ENCODE results near the gene ANKRD44. TPM values are rescaled to one million over a fixed set of nuclear protein-coding genes. Genes with fewer than 3 reads are reported as not detected.

Gene ANKRD44
- total RNA-seq, 2 donors from 2014 or later = 57.8 to 93.4 TPM

GRCh38 chr2:196980473-196980872 lies 330.1 kb downstream of the ANKRD44 start:
- DNase-seq (ENCODE audit: low spot score) (no peak), ATAC-seq (ENCODE audit: insufficient number of reproducible peaks, low FRiP score, low read depth) (no peak)
- H3K4me3 ChIP-seq = no peak overlapping the region
- no peak overlapping the region for H3K27ac ChIP-seq
- no peaks in the 10 kb centered on the region for H3K4me1 ChIP-seq (ENCODE audit: control insufficient read depth in 1 of 2, low read depth in 2 of 2)
- H3K36me3 ChIP-seq = no peaks in the 10 kb centered on the region
- TF ChIP-seq, protein P1, sequence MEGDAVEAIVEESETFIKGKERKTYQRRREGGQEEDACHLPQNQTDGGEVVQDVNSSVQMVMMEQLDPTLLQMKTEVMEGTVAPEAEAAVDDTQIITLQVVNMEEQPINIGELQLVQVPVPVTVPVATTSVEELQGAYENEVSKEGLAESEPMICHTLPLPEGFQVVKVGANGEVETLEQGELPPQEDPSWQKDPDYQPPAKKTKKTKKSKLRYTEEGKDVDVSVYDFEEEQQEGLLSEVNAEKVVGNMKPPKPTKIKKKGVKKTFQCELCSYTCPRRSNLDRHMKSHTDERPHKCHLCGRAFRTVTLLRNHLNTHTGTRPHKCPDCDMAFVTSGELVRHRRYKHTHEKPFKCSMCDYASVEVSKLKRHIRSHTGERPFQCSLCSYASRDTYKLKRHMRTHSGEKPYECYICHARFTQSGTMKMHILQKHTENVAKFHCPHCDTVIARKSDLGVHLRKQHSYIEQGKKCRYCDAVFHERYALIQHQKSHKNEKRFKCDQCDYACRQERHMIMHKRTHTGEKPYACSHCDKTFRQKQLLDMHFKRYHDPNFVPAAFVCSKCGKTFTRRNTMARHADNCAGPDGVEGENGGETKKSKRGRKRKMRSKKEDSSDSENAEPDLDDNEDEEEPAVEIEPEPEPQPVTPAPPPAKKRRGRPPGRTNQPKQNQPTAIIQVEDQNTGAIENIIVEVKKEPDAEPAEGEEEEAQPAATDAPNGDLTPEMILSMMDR (IDR thresholded peaks at IDR 0.05) = no peak
- no peaks in the 10 kb centered on the region for H3K9me3 ChIP-seq
- no peaks in the 10 kb centered on the region for H3K27me3 ChIP-seq (replicated peaks; ENCODE audit: insufficient read depth)

DNA sequence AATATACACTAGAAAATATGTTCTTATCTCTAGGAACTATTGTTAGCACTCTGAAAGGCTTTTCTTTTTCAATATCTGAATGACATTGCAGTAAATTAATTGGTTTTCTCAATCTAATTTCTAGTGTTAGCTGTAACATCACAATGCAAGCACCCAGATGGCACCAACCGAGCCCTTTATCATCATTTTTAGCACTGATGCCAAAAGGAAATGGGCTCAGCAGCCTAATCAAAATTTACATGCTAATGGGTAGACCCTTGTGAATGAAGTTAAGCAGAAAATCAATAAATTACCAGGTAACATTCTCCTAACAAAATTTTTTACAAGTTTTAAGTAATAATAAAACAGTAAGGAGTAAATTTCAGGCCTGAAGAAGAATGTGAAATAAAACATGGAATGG lies 330.6 kb downstream of the ANKRD44 start:
- Histone ChIP-seq H3K9me3 (no peaks in the 10 kb centered on the region), H3K4me1 (ENCODE audit: control insufficient read depth in 1 of 2, low read depth in 2 of 2) (no peaks in the 10 kb centered on the region), H3K27me3 (replicated peaks; ENCODE audit: insufficient read depth) (no peaks in the 10 kb centered on the region), H3K27ac (no peak overlapping the region), H3K36me3 (no peaks in the 10 kb centered on the region), H3K4me3 (no peak overlapping the region)
- TF ChIP-seq, protein P1 (IDR thresholded peaks at IDR 0.05) = no peak
- ATAC-seq (ENCODE audit: insufficient number of reproducible peaks, low FRiP score, low read depth) = no peak
- DNase-seq (ENCODE audit: low spot score) = no peak

DNA sequence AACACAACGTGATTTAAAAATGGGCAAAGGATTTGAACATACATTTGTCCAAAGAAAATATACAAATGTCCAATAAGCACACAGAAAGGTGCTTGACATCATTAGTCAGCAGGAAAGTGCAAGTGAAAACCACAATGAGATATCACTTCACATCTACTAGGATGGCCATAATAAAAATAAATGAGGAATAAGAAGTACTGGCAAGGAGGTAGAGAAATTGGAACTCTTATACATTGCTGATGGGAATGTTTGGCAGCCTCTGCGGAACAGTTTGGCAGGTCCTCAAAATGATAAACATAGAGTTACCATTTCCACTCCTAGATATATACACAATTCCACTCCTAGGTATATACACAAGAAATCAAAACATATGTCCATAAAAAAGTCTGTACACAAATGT lies 333.1 kb downstream of the ANKRD44 start:
- no peak for DNase-seq (ENCODE audit: low spot score)
- no peak for ATAC-seq (ENCODE audit: insufficient number of reproducible peaks, low FRiP score, low read depth)
- no peak overlapping the region for H3K4me3 ChIP-seq
- H3K4me1 ChIP-seq (ENCODE audit: control insufficient read depth in 1 of 2, low read depth in 2 of 2) = no peaks in the 10 kb centered on the region
- TF ChIP-seq, protein P1 (IDR thresholded peaks at IDR 0.05) = no peak
- no peak overlapping the region for H3K27ac ChIP-seq
- H3K9me3 ChIP-seq = no peaks in the 10 kb centered on the region
- H3K36me3 ChIP-seq = no peaks in the 10 kb centered on the region
- H3K27me3 ChIP-seq (replicated peaks; ENCODE audit: insufficient read depth) = no peaks in the 10 kb centered on the region

GRCh38 chr2:196974970-196975369 lies 335.6 kb downstream of the ANKRD44 start:
- no peak overlapping the region for H3K27ac ChIP-seq
- TF ChIP-seq, protein P1 (IDR thresholded peaks at IDR 0.05) = no peak
- ATAC-seq (ENCODE audit: insufficient number of reproducible peaks, low FRiP score, low read depth) (no peak), DNase-seq (ENCODE audit: low spot score) (no peak)
- H3K4me3 ChIP-seq = no peak overlapping the region
- H3K4me1 ChIP-seq (ENCODE audit: control insufficient read depth in 1 of 2, low read depth in 2 of 2) = no peaks in the 10 kb centered on the region
- H3K9me3 ChIP-seq = no peaks in the 10 kb centered on the region
- no peaks in the 10 kb centered on the region for H3K36me3 ChIP-seq
- H3K27me3 ChIP-seq (replicated peaks; ENCODE audit: insufficient read depth) = no peaks in the 10 kb centered on the region

- ATAC-seq (ENCODE audit: insufficient number of reproducible peaks, low FRiP score, low read depth) = no peak
- no peaks in the 10 kb centered on the region for H3K27me3 ChIP-seq (replicated peaks; ENCODE audit: insufficient read depth)
- no peaks in the 10 kb centered on the region for H3K9me3 ChIP-seq
- H3K36me3 ChIP-seq = no peaks in the 10 kb centered on the region
- TF ChIP-seq, protein P1 (IDR thresholded peaks at IDR 0.05) = no peak
- no peak for DNase-seq (ENCODE audit: low spot score)
- H3K4me1 ChIP-seq (ENCODE audit: control insufficient read depth in 1 of 2, low read depth in 2 of 2) = no peaks in the 10 kb centered on the region
- H3K4me3 ChIP-seq = no peak overlapping the region
- H3K27ac ChIP-seq = no peak overlapping the region
These were observed 338.9 kb downstream of the ANKRD44 start for GRCh38 chr2:196971574-196972279.
